SU-DHL-6 (cell line): ENCODE results near the gene NOCT.
"Not testable (repeated sequence)": the region's sequence is repeated elsewhere in the genome, so short reads cannot be mapped to it uniquely, and the experiment has no call there.

Experiments used
- H2AFZ ChIP-seq: fragments of 200-600 bp; sonication (generic); 2 replicates; pipeline ENCODE4 v1.6.1; 2014; ENCODE audit warnings: low read depth, mild to moderate bottlenecking, moderate library complexity, mixed read lengths, antibody characterized with exemption, low read length; ENCODE audit not compliant: severe bottlenecking
- H3F3A ChIP-seq: fragments of 200-600 bp; shearing (Covaris generic); 2 replicates; pipeline ENCODE4 v1.6.0; 2016; ENCODE audit warnings: antibody characterized with exemption, mild to moderate bottlenecking; ENCODE audit not compliant: insufficient read depth
- H3K27ac ChIP-seq: fragments of 200-600 bp; sonication (generic); 2 replicates; pipeline ENCODE4 v1.5.1; 2016; ENCODE audit warnings: low read depth, mild to moderate bottlenecking, low read length, moderate library complexity, mixed read lengths
- H3K27me3 ChIP-seq: fragments of 200-600 bp; sonication (generic), shearing (Covaris generic); 2 replicates; pipeline ENCODE4 v1.6.0; 2014; ENCODE audit warnings: mild to moderate bottlenecking, low read length
- H3K36me3 ChIP-seq: fragments of 200-600 bp; sonication (generic); 2 replicates; pipeline ENCODE4 v1.6.1; 2014; ENCODE audit warnings: mild to moderate bottlenecking, low read length, mixed read lengths
- H3K4me2 ChIP-seq: fragments of 300-600, 200-600 bp; shearing (Covaris generic), sonication (generic); 2 replicates; pipeline ENCODE4 v1.6.0; 2014; ENCODE audit warnings: low read length, low read depth, mild to moderate bottlenecking; ENCODE audit not compliant: poor library complexity, severe bottlenecking
- H3K4me3 ChIP-seq: fragments of 200-600 bp; sonication (generic); 2 replicates; pipeline ENCODE4 v1.5.1; 2014; ENCODE audit warnings: antibody characterized with exemption, low read length, mild to moderate bottlenecking, mixed read lengths; ENCODE audit not compliant: insufficient read depth, poor library complexity, severe bottlenecking
- H3K79me2 ChIP-seq: fragments of 200-600 bp; sonication (generic); 2 replicates; pipeline ENCODE4 v1.6.1; 2014; ENCODE audit warnings: mild to moderate bottlenecking, low read length, moderate library complexity; ENCODE audit not compliant: insufficient read depth
- H3K9ac ChIP-seq: fragments of 200-600 bp; sonication (generic); 2 replicates; pipeline ENCODE4 v1.7.0; 2014; ENCODE audit warnings: mild to moderate bottlenecking, low read length
- H3K9me2 ChIP-seq: fragments of 200-600 bp; sonication (generic); replicated peaks from 2 replicates; pipeline ENCODE4 v1.6.1; 2014; ENCODE audit warnings: low read length; ENCODE audit not compliant: insufficient read depth
- H3K9me3 ChIP-seq: fragments of 200-600 bp; sonication (generic); 2 replicates; pipeline ENCODE4 v1.6.1; 2014; ENCODE audit warnings: low read length, mixed read lengths; ENCODE audit not compliant: insufficient read depth
- H4K20me1 ChIP-seq: fragments of 200-600 bp; sonication (generic); 2 replicates; pipeline ENCODE4 v1.6.1; 2014; ENCODE audit warnings: low read depth, mild to moderate bottlenecking, antibody characterized with exemption, low read length, moderate library complexity, mixed read lengths
- CTCF ChIP-seq: fragments of 200-600 bp; sonication (generic); IDR thresholded peaks from one replicate; pipeline ENCODE4 v1.5.1; 2017; ENCODE audit warnings: antibody characterized with exemption, mild to moderate bottlenecking, low read length, moderate library complexity; ENCODE audit not compliant: insufficient read depth, poor library complexity, severe bottlenecking
- EZH2phosphoT487 ChIP-seq: fragments of 200-600 bp; sonication (generic), shearing (Covaris generic); conservative IDR thresholded peaks from 2 replicates; pipeline ENCODE4 v1.6.1; 2018; ENCODE audit warnings: mild to moderate bottlenecking, antibody characterized with exemption, low read length, moderate library complexity, mixed read lengths

Gene NOCT

GRCh38 chr4:139005774-139006173, 9.8 kb upstream of the NOCT start:
- Histone ChIP-seq H3K9ac (no peak overlapping the region), H3F3A (no peaks in the 10 kb centered on the region), H3K9me3 (no peaks in the 10 kb centered on the region), H4K20me1 (no peaks in the 10 kb centered on the region), H3K27me3 (no peaks in the 10 kb centered on the region), H2AFZ (no peak overlapping the region), H3K4me2 (no peak overlapping the region), H3K4me3 (no peak overlapping the region), H3K27ac (no peak overlapping the region), H3K36me3 (no peaks in the 10 kb centered on the region), H3K79me2 (no peaks in the 10 kb centered on the region), H3K9me2 (no peaks in the 10 kb centered on the region)
- TF ChIP-seq EZH2phosphoT487 = no peak
- TF ChIP-seq CTCF = no peak

GRCh38 chr4:139007640-139008039, 7.9 kb upstream of the NOCT start:
- Histone ChIP-seq H2AFZ (no peak overlapping the region), H3K4me3 (no peak overlapping the region), H3K79me2 (no peaks in the 10 kb centered on the region), H3K36me3 (no peaks in the 10 kb centered on the region), H4K20me1 (no peaks in the 10 kb centered on the region), H3K9ac (no peak overlapping the region), H3K4me2 (no peak overlapping the region), H3K27me3 (no peaks in the 10 kb centered on the region), H3F3A (no peaks in the 10 kb centered on the region), H3K9me2 (no peaks in the 10 kb centered on the region), H3K9me3 (no peaks in the 10 kb centered on the region), H3K27ac (no peak overlapping the region)
- TF ChIP-seq CTCF (no peak), EZH2phosphoT487 (no peak)

GRCh38 chr4:139008278-139008677, 7.3 kb upstream of the NOCT start:
- H2AFZ ChIP-seq, H3K4me3 ChIP-seq, H3K9me2 ChIP-seq, H3K27me3 ChIP-seq, H3K27ac ChIP-seq, H3K79me2 ChIP-seq, H4K20me1 ChIP-seq, H3K4me2 ChIP-seq, H3F3A ChIP-seq, H3K9me3 ChIP-seq, H3K36me3 ChIP-seq, H3K9ac ChIP-seq: not testable (repeated sequence)

GRCh38 chr4:139009702-139010101, 5.9 kb upstream of the NOCT start:
- Histone ChIP-seq H3K79me2 (no peaks in the 10 kb centered on the region), H3K36me3 (no peaks in the 10 kb centered on the region), H3F3A (no peaks in the 10 kb centered on the region), H3K9ac (no peak overlapping the region), H3K4me2 (no peak overlapping the region), H4K20me1 (no peaks in the 10 kb centered on the region), H3K9me3 (no peaks in the 10 kb centered on the region), H2AFZ (no peak overlapping the region), H3K9me2 (no peaks in the 10 kb centered on the region), H3K4me3 (no peak overlapping the region), H3K27me3 (no peaks in the 10 kb centered on the region), H3K27ac (no peak overlapping the region)
- no peak for TF ChIP-seq CTCF
- no peak for TF ChIP-seq EZH2phosphoT487
